HG02840 (cell line): ENCODE data around the gene GAK.
"Not testable (repeated sequence)": the region's sequence is repeated elsewhere in the genome, so short reads cannot be mapped to it uniquely, and the experiment has no call there.

Experiments used
- ATAC-seq: cut with Tn5 transposase; IDR thresholded peaks from one replicate; pipeline ENCODE4 v1.9.1; 2021; ENCODE audit warnings: mild to moderate bottlenecking, moderate library complexity, moderate number of reproducible peaks; ENCODE audit not compliant: unreplicated experiment, low FRiP score

Gene GAK

DNA sequence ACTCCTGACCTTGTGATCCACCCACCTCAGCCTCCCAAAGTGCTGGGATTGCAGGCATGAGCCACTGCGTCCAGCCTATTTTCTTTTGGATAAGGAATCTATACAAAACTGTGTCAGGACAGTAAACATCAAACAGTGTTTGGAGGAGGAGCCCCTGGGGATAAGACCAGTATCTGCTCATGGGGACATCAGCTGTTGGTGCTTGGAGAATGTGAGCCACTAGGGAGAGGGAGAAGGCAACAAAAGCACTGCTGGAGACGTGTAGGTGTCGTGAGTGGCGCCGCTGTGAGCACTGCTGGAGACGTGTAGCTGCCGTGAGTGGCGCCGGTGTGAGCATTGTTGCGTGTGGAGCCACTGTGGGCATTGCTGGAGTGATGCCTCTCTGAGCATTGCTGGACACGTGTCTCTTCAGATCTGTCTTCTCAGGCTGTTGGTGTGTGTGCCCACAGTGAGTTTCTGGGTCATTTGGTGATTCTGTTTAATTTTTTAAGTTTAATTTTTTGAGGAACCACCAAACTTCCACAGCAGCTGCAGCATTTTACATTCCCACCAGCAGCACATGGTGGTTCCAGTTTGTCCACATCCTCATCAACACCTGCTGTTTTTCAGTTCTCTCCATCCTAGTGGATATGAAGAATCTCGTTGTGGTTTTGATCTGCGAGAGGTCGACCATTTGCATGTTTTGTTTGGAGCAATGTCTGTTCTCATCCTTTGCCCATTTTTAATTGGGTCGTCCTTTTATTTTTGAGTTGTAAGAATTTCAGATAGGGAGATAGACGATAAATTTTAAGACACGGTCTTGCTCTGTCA lies 22.3 kb upstream of the GAK start:
- no peak for ATAC-seq

GRCh38 chr4:953574-953915 lies 21.4 kb upstream of the GAK start:
- ATAC-seq = no peak

- no peak for ATAC-seq
These were observed 20.9 kb upstream of the GAK start for GRCh38 chr4:952881-953573.

GRCh38 chr4:951594-952468 lies 19.7 kb upstream of the GAK start:
- ATAC-seq = no peak

GRCh38 chr4:951186-951585 lies 19.1 kb upstream of the GAK start:
- no peak for ATAC-seq

DNA sequence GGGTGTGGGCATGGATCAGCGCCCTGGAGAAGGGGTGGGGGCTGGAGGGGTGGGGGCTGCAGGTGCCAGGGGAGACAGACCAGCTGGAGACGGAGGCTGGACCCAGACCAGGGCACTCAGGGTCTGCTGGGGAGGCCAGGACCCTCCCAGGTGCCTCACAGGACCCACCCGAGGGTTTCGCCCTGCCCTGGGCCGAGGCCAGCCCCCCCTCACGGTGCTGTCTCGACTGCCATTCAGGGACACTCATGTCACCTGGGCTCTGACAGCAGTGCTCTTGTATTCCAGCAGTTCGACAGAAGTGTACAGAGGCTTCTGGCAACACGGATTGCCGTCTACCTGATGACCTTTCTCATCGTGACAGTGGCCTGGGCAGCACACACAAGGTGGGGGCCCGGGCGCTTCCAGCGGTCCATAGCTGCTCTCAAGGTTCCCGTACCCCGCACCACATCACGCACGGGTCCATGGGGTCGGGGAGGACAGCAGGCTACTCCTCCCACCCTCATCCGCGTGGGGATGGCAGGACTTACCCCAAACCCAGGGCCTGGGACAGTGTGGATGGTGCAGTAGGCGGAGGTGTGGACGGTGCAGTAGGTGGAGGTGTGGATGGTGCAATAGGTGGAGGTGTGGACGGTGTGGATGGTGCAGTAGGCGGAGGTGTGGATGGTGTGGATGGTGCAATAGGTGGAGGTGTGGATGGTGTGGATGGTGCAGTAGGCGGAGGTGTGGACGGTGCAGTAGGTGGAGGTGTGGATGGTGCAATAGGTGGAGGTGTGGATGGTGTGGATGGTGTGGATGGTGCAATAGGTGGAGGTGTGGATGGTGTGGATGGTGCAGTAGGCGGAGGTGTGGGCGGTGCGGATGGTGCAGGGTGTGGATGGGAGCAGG lies 18.3 kb upstream of the GAK start:
- ATAC-seq = no peak

DNA sequence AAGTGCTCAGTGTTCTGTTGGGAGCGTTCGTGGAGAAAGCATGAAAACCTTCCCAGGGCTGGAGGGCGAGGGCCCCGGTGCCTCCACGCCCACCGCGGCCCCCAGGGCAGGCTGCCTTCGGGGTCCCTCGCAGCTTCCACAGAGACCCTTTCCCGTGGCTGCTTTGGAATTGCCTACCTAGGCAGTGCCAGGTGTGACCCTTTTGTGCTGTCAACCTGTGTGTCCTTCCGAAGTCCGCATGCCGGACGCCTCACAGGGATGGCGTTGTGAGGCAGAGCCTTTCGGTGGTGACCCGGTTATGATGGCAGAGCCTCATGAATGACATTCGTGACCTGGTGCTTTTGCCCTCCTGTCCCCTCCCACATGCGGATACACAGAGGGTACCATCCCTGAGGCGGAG lies 17.5 kb upstream of the GAK start:
- no peak for ATAC-seq

- no peak for ATAC-seq
These were observed 16.8 kb upstream of the GAK start for GRCh38 chr4:948936-949300.

DNA sequence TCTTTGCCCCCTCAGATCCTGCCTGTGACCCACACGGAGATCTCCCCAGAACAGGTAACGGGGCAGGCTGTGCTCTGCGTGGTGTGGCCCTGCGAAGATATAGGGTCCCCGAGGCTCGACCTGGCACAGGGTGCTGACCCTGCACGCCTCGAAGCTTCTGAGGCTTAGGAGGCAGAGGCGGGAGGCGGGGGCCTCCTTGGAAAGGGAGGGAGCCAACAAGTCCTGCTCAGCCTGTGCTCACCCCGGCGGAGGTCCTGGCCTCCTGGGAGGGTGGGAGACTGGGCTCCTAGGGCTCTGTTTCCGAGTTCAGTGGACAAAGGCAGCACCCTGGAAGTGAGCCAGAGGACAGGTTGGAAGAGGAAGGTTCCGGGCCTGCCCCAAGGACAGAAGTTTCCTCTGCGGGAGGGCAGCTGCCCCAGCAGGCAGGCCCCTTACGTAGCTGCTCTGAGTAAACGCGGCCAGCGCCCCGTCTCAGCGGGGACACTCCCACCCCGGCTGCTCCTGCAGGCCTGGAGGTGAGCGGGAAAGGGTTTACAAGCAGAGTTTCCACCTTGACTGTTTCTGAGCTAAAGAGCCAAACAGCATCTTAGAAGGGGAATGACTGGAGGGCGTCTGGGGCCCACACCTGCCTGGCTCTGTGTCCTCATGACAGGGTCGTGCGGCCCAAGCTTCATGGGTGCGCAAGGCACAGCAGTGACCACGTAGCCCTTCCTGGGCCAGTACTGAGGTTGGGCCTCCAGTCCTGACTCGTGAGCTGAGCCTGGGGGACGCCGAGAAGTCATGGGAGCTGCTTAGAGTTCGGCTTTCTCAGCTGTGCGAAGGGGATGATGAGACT lies 16.2 kb upstream of the GAK start:
- no peak for ATAC-seq

DNA sequence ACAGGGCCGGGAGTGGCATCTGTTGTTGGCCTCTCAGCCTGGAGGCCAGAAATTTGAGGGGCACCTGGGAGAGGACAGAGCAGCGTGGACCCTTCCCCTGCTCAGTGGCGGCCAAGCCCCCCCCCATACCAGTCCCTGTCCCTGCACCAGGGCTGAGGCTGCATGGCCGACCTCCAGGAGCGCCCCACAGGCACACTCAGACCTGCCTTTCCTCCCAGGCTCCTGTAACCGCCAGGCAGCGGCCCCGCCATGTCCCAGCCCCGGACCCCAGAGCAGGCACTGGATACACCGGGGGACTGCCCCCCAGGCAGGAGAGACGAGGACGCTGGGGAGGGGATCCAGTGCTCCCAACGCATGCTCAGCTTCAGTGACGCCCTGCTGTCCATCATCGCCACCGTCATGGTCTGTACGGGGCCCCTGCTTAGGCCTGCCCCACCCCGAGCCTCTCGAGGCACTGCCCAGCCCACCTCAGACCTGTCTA lies 15.4 kb upstream of the GAK start:
- no peak for ATAC-seq

DNA sequence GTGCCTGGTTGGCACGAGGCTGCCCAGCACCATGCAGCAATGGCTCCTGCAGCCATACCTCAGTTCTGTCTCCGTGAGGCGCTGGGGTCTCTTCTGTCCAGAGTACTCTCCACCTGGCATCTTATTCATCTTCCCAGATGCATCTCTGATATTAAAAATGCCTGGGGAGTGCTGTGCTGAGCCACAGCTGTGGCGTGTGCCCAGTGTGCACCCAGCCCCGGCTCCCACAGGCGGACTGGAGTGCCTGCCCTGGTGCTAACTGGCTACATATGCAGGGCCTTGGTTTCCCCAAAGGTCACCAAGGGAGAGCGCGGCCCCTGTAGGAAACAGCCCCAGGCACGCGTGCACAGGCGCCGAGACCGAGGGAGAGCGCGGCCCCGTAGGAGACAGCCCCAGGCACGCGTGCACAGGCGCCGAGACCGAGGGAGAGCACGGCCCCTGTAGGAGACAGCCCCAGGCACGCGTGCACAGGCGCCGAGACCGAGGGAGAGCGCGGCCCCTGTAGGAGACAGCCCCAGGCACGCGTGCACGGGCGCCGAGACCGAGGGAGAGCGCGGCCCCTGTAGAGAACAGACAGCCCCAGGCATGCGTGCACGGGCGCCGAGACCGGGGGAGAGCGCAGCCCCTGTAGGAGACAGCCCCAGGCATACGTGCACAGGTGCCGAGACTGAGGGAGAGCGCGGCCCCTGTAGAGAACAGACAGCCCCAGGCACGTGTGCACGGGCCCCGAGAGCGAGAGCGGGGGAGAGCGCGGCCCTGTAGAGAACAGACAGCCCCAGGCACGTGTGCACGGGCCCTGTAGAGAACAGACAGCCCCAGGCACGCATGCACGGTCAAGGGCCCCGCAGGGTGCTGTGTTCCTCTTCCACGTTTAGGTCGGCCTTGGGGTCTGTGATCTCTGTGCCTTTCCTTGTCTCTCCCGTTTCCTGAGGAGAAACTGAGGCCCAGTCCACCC lies 14.7 kb upstream of the GAK start:
- ATAC-seq = no peak

DNA sequence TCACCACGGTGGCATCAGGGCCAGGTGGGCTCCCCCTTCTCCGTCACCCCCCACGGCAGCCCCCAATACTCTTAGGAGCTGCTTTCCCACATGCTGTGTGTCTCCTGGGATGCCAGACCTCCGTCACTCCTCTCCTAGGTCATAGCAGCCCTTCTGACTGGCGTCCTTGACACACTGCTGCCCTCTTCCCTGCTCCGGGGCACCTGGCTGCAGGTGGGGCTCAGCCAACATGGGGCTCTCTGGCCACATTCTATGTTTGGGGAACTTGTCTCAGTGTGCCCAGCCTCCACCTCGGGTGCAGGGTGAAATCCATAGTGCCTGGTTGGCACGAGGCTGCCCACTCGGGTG lies 14.0 kb upstream of the GAK start:
- ATAC-seq = no peak

- ATAC-seq = no peak
These were observed 13.4 kb upstream of the GAK start for GRCh38 chr4:945274-946102.

DNA sequence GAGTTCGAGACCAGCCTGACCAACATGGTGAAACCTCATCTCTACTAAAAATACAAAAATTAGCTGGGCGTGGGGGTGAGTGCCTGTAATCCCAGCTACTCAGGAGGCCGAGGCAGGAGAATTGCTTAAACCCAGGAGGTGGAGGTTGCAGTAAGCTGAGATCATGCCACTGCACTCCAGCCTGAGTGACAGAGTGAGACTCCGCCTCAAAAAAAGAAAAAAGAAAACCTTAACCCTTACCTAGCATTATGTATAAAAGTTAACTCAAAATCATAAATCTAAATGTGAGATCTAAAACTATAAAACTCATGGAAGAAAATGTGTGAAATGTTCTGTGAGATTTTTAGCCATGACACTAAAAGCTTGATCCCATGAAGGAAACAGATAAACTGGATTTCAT lies 7.4 kb upstream of the GAK start:
- ATAC-seq = not testable (repeated sequence)

GRCh38 chr4:932713-933070 lies 576 bp upstream of the GAK start:
- ATAC-seq = no peak

DNA sequence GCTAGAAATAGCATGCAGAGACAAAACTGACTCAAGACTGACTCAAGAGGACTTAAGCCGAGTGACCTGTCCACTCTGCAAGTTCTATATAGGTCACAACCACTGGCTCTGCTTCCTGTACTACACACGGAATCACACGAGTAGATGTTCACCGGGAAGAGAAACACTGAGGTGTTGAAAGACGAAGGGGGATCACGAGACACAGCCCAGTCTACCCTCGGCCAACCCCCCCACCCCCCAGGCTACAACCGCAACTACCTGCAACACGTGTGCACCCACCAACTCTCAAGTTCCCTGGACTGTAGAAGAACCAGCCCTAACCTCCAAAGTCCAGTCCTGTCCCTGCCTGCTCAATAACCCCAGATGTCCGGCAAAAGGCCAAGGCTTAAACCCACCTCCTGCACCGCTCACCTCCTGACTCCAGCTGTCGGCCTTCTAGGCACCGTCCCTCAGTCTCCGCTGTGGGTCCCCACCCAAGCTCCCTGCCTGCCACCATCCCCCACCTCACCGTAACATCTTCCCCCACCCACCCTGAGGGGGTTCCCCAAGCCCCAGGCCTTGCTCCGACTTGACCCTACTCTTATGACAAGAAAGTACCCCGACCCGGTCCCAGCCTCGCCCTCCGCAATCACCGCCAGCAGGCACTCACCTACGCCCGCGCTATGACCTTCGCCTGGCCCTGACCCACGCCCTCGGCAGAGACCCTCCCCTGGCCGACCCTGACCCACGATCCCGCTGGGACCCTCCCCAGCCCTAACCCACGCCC lies 739 bp downstream of the GAK start:
- no peak for ATAC-seq

DNA sequence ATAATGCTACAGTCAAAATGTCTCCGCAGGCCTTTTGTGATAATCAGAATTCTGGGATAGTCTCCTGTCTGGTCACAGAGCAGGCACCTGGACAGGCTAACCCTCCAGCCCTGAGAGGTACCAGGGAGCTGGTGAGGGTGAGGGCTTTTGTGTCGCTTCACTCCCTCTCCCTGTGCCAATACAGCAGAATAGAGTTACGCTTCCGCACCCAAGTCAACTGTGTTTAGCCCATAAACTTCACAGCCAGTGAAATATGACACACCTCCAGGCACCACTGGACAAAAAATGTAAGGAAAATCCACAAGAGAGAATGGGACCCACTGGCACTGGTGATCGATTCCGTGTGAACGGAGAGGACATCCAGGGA lies 1.3 kb downstream of the GAK start:
- no peak for ATAC-seq
